Caki2 (cell line): ENCODE results near the gene DUOXA1. TPM values are rescaled to one million over a fixed set of nuclear protein-coding genes. Genes with fewer than 3 reads are reported as not detected.

ENCODE experiments used
- DNase-seq: peaks from one replicate; pipeline ENCODE4 v3.0.0-alpha.2; 2015; ENCODE audit warnings: low read depth
- in situ Hi-C: cut with HindIII; loops from 2 replicates; pipeline ENCODE4 v1.10.0; 2016; ENCODE audit warnings: low sequenced_read_pairs, low pct_unique_long_range_greater_than_20kb, mixed read lengths
- total RNA-seq: library from RNA; depleted of rRNA; stranded (reverse); fragments of >200 nt; shearing (Covaris generic); gene quantifications from 2 replicates; pipeline ENCODE4 v1.2.3, GENCODE V29; 2014; ENCODE audit warnings: low replicate concordance

DUOXA1 gene
- total RNA-seq, 1 experiment from 2014 or later = not detected

- in situ Hi-C loops = no loop called here
- no peak for DNase-seq
These were observed 26.1 kb upstream of the DUOXA1 start for GRCh38 chr15:45155739-45156138.

GRCh38 chr15:45151998-45152828 is 22.5 kb upstream of the DUOXA1 start:
- in situ Hi-C loops = no loop called here
- DNase-seq = no peak

DNA sequence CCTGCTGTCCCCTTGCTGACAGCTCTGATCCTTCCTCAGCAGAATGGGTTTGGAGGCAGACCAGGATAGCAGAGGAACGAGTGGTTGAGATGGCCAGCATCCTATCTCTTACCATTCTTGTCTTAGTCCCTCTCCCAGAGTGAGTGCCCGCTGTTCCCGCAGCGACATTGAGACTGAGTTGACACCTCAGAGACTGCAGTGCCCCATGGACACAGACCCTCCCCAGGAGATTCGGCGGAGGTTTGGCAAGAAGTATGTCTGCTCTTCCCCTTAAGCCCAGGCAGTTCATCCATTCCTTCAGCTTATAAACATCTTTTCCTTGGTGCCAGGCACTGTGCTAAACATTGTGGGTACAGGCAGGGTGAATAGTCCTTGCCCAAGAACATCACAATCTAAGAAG is 21.3 kb upstream of the DUOXA1 start:
- DNase-seq = no peak
- in situ Hi-C loops = no loop called here

- in situ Hi-C loops = no loop called here
These were observed 20.8 kb upstream of the DUOXA1 start for GRCh38 chr15:45150481-45150880.

DNA sequence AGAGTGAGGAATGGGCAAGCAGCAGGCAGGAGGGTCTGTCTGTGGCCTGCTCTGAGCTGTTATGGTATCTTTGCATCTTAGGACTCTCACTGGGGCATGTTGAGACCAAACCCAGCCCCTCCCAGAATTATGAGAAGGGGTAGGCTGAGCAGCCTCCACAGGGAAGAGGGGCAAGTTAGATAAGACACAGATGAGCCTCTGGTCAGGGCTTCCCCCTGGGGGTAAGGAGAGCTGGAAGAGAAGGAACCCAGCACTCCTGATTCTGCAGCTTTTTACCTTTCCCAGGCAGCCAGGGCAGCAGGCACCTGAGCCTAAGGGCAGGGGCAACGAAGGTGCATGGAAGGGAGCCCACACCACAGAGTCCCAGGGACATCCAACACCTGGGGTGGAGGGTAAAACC is 19.4 kb upstream of the DUOXA1 start:
- DNase-seq = no peak
- in situ Hi-C loops = no loop called here

More at GRCh38 chr15:45150481-45150880, 20.8 kb upstream of the DUOXA1 start:
- DNase-seq = no peak

DNA sequence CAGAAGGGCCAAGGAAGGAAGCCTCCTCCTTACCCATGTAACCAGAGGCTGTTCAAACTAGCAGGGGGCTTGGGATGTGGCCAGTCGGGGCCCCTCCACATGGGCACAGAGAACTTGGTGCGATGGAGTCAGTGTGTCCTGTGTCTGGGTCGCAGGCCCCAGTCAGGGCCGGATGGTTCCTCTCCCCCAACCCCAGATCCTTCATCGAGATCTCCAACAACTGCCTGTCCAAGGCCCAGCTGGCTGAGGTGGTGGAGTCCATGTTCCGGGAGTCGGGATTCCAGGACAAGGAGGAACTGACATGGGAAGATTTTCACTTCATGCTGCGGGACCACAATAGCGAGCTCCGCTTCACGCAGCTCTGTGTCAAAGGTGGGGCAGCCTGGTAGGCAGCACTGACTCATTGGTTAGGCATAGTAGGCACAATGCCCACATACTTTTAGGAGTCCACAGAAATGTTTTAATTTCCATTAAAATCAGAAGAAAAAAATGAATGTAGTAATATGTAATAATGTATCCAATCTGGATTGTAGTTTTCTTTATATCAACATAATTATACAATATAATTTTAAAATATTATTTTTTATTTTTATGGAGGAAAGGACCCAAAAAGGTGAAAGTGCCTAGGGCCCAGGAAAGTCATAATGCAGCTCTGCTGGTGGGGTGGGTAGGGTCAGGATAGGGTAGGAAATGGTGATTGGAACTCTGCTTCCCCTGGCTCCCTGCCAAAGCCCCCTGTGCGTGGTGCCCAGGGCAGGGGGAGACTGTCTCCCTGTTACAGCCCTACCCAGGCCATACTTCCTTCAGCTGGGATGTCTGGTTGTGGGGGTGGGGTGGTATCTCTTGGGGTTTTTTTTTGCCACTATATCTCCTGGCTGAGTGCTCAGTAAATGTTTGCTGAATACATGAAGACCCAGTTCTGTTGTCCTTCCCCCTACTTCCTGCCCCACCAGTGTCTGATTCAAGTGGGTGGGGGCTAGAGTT is 18.7 kb upstream of the DUOXA1 start:
- in situ Hi-C loops = no loop called here
- no peak for DNase-seq

DNA sequence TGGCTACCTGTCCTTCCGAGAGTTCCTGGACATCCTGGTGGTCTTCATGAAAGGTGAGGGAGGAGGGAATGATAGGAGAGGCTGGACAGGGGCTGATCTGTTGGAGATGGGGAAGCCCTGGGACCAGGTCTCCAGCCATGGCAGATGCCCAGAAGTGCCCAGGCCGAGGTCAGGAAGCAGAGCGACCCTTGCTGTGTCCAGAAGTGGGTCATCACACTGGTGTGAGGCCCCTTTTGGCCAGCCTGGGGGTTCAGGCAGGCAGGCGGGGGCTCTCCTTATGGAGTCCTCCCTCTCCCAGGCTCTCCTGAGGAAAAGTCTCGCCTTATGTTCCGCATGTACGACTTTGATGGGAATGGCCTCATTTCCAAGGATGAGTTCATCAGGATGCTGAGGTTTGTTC is 17.9 kb upstream of the DUOXA1 start:
- no peak for DNase-seq
- in situ Hi-C loops = no loop called here

GRCh38 chr15:45146405-45146804 is 16.7 kb upstream of the DUOXA1 start:
- no peak for DNase-seq
- in situ Hi-C loops = no loop called here

DNA sequence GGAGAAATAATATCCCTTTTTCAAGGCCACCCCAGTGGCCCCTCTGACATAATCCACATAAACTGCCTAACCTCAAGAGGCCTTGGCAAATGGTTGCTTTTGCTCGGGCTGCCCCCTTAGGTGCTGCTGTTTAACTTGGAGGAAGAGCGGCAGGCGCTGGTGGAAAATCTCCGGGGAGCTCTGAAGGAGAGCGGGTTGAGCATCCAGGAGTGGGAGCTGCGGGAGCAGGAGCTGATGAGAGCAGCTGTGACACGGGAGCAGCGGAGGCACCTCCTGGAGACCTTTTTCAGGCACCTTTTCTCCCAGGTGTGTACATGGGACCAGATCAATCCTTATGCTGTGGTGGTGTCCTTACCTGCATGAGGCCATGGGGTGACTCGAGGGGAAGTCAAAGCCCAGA is 15.1 kb upstream of the DUOXA1 start:
- no peak for DNase-seq
- in situ Hi-C loops = no loop called here

- in situ Hi-C loops = no loop called here
- no peak for DNase-seq
These were observed 14.3 kb upstream of the DUOXA1 start for GRCh38 chr15:45143946-45144345.

DNA sequence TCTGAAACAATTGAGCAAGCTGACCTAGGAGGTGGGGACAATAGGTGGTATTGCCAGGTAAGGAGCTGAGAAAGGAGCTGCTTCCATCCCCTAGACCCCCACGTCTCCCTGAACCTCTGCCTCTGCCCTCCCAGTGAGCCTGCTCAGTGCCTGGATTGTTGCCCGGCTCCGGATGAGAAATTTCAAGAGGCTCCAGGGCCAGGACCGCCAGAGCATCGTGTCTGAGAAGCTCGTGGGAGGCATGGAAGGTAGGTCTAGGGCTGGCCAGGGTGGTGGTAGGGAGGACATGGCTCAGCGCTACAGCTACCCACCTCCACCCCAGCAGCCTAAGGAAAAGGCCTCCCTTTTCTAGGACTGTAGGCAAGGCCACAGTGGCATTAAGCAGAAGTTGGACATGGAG is 13.4 kb upstream of the DUOXA1 start:
- in situ Hi-C loops = no loop called here
- no peak for DNase-seq

GRCh38 chr15:45141386-45141785 is 11.7 kb upstream of the DUOXA1 start:
- in situ Hi-C loops = no loop called here
- no peak for DNase-seq

GRCh38 chr15:45140557-45141250 is 11.0 kb upstream of the DUOXA1 start:
- in situ Hi-C loops = no loop called here
- DNase-seq = no peak

- in situ Hi-C loops = no loop called here
- DNase-seq = no peak
These were observed 10.1 kb upstream of the DUOXA1 start for GRCh38 chr15:45139770-45140169.

DNA sequence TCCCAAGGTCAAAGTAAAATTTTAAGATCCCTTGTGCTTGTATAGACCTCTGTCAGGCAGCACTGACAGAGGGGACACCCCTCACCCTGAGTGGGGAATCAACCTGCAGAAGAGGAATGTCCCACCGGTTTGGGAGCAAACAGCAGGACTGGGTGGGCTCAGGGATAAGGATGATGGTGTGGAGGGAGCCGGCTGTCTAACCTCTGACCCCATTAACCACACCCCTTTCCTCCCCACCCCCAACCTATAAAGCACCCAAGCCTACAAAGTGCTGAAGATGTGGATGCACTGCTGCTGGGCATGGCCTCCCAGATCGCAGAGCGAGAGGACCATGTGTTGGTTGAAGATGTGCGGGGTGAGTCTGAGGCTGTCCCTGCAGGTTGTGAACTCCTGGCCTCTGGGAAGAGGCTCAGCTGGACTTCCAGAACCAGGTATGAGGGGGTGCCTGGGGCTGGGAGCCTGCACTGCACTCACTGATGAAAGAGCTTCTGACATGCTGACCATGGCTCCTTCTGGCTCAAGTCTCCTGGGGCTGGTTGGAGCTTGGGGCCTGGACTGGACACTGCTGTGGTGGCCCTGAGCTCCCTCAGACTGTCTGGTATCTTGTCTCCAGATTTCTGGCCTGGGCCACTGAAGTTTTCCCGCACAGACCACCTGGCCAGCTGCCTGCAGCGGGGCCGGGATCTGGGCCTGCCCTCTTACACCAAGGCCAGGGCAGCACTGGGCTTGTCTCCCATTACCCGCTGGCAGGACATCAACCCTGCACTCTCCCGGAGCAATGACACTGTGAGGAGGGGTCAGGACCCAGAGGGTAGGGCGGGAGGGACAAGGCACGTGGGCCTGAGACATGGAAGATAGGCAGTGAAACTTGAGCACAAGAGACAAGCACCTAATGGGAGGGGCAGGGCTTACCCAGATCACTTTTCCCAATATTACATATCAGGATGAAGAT is 9.4 kb upstream of the DUOXA1 start:
- no peak for DNase-seq
- in situ Hi-C loops = no loop called here

GRCh38 chr15:45137703-45138102 is 8.0 kb upstream of the DUOXA1 start:
- in situ Hi-C loops = no loop called here
- DNase-seq = no peak

DNA sequence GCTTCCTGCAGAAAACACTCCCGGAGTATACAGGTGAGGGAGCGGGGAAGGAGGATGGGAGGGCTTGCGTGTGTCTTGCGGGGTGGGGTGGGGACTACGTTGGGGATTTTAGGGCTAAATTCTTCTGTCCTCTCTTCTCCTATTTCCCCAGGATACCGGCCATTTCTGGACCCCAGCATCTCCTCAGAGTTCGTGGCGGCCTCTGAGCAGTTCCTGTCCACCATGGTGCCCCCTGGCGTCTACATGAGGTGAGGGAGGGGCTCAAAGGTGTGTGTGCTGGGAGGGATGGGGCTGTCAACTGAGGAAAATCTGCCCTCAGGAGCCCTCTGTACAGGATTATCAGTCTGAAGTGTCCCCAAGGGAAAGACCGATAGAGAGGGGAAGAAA is 6.7 kb upstream of the DUOXA1 start:
- DNase-seq = no peak
- in situ Hi-C loops = no loop called here
